HG03558 (cell line): ENCODE results near the gene SKAP1.
"Not testable (repeated sequence)": the region's sequence is repeated elsewhere in the genome, so short reads cannot be mapped to it uniquely, and the experiment has no call there.

Source experiments
- ATAC-seq: cut with Tn5 transposase; IDR thresholded peaks from one replicate; pipeline ENCODE4 v1.9.1; 2021; ENCODE audit warnings: moderate number of reproducible peaks; ENCODE audit not compliant: unreplicated experiment; ENCODE audit errors: extremely low read depth

Gene SKAP1

DNA sequence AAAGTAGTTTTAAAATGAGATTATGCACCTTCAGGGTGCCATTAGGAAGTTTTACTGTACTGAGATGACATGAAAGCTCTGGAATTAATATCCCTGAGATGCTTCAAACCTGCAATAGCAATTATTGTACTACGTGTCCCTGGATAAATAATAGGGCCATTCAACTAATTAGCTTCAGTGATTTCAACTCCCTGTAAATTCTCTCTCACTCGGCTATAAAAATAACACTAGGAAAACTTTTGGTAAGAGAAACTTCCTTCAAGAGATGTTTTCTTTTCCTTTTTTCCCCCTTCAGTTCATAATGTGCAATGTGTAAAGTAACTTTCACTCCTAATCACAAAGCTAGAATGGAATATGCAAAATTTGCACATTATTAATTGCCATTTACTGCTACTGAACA, 176.0 kb downstream of the SKAP1 start:
- ATAC-seq: no peak

DNA sequence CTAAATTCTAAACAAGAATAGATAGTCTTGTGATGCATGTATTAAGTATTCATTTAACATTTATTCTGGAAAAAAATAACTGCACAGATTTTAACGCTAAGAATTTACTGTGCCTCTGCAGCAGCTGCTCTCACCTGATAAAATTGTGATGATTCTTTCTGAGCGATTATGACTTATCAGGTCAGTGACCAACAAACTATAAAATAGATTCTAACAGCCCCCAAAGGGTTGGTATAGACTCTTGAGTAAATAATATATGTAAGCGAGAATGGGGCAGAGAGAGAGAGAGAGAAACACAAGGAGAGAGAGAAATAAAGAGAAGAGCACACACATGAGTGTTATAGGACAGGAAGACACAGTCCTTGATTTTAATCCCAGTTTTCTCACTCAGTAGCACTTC, 178.1 kb downstream of the SKAP1 start:
- ATAC-seq: no peak

DNA sequence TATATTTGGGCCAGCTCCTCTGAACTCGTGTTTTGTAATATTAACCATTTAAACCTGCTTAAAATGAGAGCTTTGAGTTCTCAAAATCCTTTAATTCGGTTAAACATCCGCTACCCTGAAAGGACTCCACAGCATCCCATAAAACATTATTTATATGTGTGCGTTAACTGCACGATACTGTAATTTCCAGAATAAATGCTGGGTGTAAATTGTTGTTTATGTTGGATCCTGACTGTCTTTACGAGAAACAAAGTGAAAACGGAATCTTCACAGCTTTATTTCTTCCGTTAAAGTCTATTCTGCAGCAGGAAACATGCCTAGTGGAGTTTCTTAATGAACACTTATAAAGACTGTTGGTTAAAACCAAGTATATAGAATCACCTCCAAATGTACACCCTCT, 179.1 kb downstream of the SKAP1 start:
- no peak for ATAC-seq

DNA sequence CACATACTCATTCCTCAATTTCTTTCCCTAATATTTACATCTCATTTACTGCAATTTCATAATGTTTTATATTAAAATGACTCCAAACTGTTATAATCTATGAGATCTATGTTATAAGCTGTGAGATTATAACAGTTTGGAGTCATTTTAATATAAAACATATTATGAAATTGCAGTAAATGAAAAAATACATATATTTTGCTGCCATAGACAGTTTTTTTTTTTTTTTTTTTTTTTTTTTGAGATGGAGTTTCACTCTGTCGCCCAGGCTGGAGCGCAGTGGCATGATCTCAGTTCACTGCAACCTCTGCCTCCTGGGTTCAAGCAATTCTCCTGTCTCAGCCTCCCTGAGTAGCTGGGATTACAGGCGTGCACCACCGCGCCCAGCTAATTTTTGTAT, 180.0 kb downstream of the SKAP1 start:
- ATAC-seq: not testable (repeated sequence)

DNA sequence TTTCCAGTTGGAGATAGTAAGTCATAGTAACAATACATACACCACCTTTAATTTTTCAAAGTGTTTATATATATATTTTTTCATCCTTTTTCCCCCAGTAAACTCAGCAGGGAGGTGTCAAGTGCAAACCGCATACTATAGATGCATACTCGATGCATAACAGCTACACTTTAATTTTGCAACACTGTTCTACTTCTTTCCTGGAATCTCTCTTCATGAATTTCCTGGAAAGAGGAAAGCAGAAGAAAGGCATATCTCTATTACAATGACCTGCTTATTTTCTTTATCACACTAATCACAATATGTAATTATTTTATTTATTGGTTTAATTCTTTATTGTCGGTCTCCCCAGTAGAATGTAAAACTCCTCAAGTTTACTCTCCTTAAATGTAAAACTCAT, 182.4 kb downstream of the SKAP1 start:
- no peak for ATAC-seq

DNA sequence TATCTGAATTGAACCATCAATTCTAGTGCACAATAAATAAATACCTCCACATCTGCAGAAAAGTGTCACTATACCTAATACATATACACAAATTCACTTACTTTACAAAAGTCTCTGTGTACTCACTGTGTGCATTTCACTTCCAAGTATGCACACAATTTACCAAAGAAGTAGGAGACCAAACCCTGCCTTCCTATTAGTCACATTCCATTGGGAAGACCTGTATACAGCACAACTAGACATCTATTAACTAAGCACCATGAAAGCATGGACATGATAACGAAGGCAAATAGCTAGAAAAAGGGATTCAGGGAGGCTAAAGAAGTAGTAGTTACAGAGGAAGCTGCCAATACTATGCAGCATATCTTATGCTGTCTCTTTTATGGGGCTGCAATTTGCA, 183.0 kb downstream of the SKAP1 start:
- no peak for ATAC-seq

DNA sequence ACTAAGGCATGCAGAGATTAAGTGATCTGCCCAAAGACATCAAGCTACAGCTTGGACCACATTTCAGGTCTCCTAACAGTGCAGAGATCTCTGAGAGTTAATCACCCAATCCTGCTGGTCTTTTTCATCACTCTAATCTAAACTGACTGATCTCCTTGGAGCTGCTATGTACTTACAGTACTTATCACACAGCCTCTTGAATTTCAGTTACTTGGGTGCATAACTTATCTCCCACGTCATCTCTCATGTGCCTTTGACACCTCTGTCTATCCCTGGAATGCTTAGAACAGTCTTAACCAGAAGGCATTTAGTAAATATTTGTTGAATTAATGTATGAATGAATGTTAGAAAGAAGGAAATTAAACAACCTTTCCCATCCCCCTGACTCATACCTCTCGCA, 183.4 kb downstream of the SKAP1 start:
- ATAC-seq: no peak

DNA sequence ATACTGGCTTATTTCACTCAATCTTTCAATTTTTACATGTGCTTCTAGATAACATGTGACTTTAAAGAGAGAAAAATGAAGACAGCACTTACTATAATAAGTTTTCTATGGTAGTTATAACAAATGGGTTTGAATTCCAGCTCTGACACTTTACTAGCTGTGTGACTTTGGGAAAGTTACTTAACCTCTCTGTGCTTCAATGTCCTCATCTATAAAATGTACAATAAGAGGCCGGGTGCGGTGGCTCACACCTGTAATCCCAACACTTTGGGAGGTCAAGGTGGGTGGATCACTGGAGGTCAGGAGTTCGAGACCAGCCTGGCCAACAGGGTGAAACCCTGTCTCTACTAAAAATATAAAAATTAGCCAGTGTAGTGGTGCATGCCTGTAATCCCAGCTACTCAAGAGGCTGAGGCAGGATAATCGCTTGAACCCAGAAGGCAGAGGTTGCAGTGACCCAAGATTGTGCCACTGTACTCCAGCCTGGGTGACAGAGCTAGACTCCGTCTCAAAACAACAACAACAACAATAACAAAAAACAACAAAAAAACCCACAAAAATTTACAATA, 184.5 kb downstream of the SKAP1 start:
- not testable (repeated sequence) for ATAC-seq

DNA sequence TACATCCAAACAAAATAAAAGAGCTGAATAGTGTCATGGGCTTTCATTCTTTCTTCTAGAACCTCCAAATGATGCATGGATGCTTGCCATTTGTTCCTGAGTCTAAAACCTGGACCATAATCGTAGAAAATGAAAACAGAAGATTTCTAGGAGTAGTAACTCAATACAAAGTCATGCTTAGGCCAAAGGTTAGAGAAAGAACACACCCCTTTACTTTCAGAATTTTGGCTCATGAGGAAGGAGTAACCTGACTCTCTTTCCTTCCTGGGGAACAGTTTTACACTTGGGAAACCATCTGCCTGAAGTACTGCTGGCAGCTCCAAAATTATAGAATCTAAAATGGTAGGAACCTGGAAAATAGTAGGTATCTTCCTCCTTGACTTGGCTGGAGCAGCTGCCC, 185.2 kb downstream of the SKAP1 start:
- ATAC-seq: no peak

DNA sequence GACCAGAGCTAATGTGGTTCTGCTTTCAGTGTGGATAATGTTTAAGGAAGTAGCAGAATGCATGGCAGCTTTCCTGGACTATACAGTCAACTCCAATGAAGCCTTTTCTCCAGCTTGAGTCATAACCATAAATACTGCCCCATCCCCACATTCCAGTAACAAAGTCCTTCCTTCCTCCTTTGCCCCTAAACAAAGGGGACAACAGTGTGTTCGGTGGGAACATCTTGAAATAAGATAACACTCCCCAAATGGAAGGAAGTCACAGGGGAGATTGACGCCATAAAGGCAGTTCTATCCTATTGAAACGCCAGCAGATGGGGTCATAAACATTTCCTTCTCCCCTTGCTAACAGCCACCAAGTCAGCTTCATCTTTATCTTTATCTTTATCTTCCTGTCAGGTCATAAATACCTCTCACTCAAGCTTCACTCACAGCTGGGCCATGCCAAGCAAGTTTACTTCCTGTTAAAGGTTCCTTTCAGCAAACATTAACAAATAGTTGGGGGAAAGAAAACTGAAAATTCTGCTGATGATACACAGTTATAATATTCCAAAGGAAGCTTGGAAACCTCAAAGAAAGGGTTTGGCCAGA, 185.8 kb downstream of the SKAP1 start:
- ATAC-seq: no peak

DNA sequence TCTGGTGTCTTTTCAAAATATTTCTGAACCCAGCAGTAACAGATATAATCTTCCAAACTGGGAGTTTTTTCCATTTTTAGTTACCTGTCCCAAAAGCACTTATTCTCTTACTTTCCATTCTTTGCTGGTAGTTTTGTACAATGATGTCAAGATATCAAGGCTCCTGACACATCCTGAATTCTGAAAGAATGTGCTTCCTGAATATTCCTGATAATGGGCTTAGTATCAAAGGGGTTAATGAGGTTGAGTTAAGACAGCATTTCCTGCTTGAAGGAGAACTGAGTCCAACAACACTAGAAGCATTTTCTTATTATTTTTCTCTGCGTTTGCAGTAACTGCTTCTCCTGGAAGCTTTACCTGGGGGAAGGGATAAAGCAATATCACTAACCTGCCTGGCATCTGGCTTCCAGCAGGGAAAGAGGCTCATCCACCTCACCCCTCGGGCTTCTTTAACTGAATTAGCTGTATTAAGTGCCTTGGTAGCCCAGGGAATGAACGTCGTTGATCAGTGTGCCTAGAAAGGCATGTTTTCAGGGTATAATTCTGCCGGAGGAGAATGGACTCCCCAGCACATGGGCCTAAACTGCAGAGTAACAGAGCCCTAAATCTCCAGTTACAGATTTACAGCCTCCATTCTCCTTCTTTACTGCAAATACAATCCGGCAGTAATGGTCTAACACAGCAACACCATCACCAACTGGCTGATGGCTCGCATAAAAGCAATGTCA, 188.1 kb downstream of the SKAP1 start:
- no peak for ATAC-seq

DNA sequence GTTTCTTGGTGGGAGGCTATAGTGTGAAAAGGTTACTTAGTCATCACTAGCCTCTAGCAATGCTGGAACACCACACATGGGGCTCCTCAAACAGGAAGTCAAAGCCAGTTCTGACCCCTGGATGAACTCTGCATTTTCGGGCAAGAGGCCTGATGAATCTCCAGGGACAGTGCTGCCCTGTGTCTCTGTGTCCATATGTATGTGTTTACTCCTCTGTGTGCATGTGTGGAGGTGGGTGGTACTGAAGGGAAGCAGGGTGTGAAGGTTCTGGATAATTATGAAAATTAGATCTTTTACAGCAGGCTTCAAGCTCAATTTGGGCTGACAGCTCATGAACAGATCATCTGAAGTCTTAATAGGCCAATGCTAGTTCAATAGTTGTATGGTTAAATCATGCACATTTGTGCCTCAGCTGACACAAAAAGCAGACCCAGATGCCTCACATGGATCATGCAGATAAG, 188.9 kb downstream of the SKAP1 start:
- no peak for ATAC-seq

DNA sequence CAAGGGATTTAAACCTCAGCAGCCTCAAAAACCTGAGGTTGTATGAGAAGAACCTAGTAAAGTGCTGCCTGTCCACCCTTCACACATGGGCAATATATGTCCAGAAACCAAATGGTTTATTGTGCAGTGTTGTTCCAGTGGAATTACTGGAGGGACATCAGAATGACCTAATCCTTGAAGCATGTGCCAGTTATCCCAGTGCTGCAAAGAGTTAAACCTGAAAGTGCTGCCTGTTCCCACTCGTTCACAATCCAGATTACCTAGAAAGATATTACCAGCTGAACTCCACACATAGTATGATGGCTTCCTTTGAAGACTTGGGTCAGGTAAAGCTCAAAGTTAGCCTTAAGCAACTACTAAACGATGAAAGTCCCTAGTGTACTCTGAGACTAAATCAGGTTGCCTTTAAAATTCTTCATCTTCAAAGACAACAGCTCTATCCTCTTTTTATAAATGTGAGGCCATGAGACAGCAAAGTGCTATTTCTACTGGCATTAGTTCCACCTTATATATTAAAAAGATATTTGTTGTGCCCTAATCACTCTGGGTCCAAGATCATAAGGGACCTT, 189.4 kb downstream of the SKAP1 start:
- ATAC-seq: no peak

DNA sequence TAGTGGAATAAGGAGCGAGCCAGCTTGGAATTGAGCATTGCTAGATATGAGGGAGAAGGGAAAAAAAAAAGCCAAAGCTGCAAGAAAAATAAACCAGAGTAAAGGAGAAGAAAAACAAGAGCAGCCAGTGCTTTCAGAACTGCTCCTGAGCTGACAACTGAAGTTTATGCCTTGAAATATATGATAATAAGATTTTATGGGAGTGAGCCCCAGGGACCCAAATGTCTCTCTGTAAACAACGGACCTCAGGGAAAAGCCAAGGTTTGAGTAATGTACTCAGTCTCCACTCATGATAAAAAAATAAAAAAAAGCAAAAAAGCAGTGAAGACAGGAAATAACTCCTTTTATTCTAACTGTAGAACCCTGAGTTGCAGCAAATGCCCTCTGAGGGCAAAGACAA, 189.9 kb downstream of the SKAP1 start:
- ATAC-seq: no peak

DNA sequence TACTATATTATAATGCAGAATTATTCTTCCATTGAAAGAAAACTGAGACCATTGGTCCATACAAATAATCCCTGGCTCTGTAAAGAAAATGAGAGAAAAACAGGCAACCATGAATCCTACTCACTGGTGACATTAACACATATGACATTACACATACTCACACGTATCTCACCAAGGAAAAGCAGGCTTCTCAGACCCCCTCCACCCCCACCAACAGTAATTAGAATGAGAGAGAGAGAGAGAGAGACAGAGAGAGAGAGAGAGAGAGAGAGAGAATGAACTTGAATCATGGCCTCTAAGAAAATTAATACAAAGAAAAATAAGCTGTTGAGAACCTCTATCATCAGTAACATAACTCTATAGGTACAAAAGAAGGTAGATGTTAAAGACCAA, 190.4 kb downstream of the SKAP1 start:
- no peak for ATAC-seq

DNA sequence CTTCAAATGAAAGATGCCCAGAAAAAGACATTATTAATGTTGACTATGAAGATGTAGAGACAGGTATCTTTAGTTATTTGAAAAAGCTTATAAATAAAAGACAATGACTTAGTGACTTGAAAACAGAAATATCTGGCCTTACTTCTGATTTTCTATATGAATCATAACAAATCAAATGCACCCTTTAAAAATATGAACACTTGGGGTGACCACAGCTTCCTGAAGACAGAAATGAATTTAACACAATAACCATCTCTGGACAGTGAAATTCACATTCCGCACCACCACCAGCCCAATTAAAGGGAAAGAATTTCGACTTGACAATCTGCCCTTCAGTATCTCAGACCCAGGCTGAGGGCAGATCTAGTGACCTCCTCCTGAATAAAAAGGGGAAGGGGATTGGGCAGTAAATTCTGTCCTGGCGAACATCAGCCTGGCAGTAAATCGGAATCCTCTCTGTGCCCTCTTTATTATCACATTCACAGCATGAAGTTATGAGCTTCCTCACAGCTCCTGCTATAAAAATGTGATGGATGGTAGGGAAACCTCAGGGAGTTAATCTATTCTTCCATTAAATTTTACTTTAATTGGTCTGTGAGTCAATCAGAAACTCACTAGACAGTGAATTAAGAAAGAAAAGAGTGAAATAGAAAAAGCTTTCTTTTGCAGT, 190.9 kb downstream of the SKAP1 start:
- no peak for ATAC-seq

DNA sequence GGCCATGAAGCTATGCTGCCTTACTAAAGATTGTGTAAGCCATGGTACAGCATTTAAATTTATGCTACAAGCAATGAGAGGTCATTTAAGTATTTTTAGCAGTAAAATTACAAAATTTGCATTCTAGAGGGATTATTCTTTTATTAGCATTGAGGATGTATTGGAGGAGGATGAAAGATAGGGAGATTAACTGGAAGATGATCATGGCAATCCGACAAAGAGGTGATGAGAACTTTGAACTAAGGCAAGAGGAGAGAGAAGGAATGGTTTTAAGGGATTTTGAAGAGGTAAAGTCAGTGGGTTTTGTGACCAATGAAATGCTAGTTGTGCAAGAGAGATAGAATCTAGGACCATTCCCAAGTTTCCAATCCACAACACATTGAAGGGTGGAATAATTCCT, 192.6 kb downstream of the SKAP1 start:
- ATAC-seq: no peak

DNA sequence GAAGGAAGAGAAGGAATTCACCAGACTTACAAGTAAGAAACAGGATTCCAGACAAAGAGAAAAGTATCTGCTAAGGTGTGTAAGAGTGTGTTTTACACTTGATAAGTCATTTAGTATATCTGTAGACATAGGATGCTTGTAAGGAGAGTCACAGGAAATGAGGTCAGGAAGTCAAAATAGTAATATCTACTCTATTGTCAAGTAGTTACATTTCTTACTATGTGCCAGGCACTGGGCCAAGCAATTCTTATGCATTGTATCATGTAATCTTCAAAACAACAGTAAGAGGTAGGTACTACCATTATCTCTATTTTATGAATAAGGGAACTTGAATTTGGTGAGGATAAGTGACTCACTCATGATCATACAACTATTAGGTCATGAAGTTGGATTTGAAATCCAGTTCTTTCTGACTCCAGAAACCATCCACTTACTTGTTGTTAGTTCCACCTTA, 193.3 kb downstream of the SKAP1 start:
- ATAC-seq: no peak

DNA sequence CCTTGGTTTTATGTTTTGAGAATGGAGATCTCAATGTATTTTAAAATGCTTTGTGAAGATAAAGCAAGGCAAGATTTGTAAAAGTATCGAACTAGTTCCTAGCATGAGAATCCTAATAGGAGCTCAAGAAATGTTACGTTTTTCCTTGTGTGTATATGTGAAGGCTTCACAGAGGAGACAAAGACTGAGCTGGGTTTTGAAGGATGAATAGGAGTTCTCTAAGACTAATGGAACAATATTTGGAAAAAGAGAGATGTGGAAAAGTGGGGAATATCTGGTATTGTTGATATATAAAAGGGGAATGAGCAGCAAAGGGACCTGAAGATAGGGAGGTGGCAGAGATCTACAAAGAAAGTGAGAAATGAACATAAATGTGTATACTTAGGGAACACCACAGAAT, 195.1 kb downstream of the SKAP1 start:
- no peak for ATAC-seq

DNA sequence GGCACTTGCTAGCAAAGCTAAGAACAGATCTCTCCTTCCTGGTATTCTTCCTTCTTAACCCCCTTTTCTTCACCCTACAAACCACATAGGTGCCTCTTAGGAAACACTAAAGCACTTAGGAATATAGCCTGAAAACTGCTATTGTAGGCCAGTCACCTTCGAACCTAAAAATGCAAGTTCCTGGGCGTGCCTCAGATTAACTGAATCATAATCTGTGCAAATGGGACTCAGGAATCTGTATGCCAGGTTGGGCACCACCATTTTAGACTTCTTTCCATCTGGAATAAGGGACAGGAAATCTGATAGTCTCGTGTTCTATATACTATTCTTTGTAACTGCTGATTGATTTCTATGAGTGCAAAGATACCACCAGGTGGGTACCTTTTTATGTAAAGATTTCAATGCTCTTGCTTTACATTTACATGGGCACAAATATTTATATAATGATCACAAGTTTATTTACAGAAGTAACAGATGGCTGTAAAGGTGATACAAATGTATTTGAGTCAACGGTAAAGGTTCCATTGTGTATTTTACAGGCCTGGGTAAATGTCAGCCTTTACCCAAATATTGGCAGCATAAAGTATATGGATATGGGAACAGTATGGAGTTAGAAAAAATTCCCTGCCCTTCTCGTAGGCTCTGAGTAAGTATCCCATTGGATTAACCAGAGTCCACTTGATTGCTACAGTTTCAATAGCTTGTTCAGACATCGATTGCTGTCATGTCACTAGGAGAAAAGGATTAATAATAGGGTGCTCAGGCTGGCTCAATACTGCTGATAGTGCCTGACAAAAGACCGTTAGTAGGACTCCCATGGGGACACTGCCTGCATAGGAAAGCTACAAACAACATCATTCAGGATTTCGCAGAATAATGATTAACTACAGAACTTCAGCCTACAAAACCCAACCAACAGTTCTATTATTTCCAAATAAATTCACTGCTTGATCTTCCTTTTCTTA, 197.7 kb downstream of the SKAP1 start:
- no peak for ATAC-seq
